HG03045 (cell line): ENCODE data around the gene GTPBP6.
"Not testable (repeated sequence)": the region's sequence is repeated elsewhere in the genome, so short reads cannot be mapped to it uniquely, and the experiment has no call there.

Experiments
- ATAC-seq: cut with Tn5 transposase; IDR thresholded peaks from one replicate; pipeline ENCODE4 v1.9.1; 2021; ENCODE audit warnings: mild to moderate bottlenecking, moderate library complexity; ENCODE audit not compliant: unreplicated experiment

GTPBP6 gene

DNA sequence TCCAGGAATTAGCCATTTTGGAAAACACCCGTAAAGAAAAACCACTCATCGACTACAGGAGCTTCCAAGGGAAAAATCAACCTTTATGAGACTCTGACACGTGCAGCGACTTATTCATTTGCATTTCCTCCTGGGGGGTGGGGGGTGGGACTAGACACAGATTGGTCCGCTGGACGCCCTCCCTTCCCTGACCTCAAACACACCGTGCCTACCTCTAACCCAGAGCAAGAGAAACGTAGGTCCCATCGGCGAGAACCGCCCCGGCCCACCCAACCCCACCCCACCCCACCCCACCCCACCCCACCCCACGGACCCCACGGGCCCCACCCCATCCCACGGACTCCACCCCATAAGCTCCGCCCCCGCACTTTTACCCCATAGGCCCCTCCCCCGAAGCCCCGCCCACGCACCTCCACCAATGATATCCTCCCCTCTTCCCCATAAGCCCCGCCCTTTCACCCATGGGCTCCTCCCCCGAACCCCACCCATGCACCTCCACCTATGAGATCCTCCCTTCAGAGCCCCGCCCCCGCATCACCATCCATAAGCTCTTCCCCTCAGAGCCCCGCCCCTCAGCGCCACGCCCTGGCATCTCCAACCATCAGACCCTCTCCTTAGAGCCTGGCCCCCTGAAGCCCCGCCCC lies 1.1 kb downstream of the GTPBP6 start:
- ATAC-seq: no peak

DNA sequence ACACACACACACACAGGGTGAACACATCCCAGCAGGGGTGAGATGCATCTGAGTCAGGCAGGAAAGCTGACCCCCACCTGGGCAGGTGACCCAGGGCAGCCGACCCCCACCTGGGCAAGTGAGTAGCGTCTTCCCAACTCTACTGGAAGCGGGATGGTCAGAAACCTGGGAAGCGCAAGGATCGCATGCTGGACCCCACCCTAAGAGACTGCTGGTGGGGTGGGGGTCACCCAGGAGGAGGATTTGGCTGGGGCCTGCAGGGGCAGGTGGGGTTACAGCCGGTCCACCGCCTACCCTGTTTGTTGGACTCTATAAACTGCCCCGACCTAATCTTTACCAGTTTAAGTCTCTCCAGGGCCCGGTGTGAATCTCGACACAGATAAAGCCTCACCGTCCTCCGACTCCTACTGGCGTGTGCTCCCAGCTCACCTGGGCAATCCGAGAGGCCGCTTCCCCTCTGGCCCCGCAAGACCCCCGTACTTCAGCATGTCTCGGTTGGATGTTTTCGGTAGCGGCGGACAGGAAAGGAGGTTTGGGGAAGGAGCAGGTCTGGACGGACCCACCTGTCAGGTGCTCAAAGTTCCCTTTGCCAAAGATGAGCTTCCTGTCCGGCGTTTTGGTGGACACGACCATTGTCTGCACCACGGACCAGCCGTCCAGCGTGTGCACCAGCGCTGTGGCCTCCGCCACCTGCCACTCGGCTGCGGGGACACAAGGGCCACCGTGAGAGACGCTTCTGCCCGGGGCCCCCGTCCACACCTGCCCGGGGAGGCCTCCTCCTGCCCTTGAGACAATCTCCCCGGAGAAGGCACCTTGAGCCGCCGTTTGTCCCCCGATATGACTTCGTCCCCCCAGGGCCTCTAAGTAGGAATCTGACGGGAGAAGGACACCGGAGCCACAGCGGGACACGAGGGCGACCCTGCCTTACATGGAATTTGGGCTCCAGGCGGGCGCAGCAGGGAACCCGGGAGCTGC lies 2.0 kb downstream of the GTPBP6 start:
- ATAC-seq: no peak

DNA sequence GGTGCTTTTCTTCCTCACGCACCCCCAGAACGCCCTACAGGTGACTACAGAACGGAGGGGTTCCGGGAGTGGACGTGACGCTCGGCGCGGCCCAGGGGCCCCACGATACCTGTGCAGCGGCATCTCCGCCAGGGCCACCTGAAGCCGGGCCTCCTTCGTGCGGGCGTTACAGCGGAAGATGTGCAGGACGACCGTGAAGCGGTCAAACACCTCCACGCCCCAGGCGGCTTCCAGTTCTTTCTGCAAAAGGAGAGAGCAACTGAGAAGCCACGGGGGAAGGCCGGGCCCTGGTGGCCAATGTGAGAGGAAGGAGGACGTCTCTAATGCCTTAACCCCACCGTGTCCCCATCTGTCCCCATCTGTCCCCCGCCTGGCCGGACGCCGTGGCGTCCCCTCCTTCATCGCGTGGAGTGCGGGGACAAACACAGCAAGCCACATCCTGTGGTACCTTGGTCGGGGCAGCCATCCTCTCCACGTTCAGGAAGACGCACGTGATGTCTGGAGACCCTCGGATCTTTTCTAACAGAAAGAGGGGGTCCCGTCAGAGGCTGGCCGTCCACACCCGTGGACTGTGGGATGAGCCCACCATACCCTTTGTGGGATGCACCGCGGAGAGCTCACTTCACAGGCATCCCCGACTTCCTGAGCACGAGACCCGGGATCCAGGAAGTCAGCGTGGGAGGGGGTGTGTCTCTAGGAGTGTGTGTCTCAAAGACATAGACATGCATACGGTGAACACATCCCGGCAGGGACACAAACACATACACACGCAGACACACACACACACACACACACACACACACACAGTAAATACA lies 3.6 kb downstream of the GTPBP6 start:
- ATAC-seq: no peak

DNA sequence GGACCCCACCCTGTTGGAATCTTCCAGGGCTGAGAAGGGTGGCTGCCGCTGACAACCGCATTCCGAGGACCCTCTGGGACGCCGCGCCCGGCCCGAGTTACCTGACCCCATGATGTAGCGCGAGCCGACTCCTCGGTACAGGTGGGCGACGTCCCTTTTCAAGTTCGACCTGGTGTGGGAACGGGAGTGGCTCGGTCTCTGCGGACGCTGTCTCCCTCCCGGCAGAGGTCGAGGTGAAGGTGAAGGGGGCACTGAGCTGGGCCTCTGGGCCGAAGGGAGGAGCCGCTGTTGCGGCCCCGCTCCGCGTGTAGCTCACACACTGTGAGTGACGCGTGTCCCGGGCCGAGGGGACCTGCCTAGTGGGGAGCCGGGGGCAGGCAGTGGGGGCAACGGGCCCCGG lies 4.5 kb downstream of the GTPBP6 start:
- no peak for ATAC-seq

DNA sequence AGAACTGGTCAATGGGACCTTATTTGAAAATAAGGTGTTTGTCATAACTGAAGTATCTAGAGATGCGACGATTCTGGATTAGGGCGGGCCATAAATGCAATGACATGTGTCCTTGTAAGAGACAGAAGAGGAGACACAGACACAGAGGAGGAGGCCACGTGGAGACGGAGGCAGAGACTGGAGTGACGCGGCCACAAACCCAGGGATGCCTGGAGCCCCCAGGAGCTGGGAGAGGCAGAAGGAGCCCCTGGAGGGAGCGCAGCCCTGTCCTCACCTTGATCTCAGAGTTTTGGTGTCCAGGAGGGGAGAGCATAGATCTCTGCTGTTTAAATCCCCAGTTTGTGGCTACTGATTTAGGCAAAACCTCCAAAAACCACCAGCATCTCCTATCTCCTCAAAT lies 5.0 kb downstream of the GTPBP6 start:
- no peak for ATAC-seq

DNA sequence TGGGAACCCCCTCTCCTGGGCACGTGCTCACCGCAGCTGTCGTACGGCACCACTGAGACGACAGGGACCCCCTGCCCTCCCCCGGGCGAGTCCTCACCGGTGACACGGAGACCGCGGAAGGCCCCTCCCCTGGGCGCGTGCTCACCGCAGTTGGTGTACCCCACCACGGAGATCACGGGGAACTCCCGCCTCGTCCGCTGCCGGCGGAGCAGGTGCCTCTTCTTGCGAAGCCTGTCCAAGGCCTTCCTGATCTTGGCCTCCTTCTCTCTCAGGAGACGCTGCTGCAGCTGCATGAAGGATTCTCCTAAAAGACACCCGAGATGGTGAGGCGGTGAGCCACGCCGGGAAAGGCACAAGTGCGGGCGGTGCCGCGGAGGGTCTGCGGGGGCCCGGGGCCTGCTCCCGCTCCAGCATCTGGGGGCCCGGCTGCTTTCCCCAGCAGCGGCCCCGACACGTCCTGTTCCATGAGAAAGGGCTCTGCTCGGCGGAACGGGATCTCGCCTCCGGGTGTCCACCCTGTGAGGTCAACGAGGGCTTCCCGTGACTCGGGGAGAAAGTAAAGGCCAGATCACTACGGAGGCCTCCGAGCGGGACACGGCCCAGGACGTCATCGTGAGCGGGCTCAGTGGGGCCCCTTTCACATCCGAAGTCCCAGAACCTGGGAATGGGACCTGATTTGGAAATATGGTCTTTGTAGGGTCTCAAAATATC lies 5.8 kb downstream of the GTPBP6 start:
- ATAC-seq: no peak

DNA sequence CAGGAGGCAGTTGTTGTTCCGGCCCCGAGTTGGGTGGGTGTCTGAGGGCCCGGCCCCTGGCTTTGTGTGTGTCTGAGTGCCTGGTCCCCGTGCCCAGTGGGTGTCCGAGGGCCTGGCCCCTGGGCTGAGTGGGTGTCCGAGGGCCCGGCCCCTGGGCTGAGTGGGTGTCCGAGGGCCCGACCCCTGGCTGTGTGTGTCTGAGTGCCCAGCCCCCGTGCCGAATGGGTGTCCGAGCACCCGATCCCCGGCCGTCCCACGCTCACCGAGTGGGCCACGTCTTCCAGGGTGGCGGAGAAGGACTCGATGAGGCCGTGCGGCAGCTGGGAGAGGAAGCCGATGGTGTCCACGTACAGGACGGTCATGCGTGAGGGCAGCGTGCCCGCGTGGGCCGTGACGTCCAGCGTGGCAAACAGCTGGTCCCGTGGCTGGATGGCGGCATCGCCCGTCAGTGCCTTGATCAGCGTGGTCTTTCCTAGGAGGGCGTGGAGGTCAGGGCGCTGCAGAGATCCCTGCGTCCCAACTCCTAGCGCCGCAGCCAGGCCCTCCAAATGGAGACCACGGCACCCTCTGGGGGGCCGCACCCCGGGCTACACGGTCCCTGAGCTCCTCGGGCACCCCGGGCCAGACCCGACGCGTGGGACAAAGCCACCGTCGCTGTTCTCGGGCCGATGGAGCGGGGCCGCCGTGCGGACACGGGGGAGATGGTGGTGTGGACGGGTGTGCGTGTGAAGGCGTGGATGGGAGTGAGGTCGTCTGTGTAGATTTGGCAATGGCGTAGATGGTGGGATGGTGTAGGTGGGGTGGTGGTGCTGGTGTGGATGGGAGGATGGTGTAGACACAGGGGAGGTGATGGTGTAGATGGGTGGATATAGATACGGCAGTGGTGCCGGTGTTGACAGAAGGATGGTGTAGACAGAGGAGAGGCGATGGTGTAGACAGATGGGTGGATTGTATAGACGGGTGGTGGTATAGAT lies 7.2 kb downstream of the GTPBP6 start:
- ATAC-seq: no peak

DNA sequence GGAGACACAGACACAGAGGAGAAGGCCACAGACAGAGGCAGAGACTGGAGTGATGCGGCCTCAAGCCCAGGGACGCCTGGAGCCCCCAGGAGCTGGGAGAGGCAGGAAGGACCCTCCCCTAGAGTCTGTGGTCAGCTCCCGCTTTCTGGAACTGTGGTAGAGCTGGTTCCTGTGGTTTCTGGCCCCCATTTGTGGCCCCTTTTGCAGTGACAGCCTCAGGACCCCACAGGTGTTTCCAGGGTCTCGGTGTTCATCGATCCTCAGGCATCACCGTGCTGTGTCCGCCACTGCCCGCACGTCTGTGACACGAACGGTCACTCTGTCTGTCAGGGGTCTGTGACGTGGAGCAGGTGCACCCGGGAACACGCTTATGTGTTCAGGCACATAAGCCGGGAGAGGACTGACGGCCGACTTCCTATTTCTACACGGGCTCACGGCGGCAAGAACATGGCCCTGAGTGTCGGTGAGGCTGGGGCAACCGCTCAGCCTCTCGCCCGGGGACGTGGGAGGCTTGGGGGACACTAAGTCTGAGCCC lies 7.9 kb downstream of the GTPBP6 start:
- no peak for ATAC-seq

DNA sequence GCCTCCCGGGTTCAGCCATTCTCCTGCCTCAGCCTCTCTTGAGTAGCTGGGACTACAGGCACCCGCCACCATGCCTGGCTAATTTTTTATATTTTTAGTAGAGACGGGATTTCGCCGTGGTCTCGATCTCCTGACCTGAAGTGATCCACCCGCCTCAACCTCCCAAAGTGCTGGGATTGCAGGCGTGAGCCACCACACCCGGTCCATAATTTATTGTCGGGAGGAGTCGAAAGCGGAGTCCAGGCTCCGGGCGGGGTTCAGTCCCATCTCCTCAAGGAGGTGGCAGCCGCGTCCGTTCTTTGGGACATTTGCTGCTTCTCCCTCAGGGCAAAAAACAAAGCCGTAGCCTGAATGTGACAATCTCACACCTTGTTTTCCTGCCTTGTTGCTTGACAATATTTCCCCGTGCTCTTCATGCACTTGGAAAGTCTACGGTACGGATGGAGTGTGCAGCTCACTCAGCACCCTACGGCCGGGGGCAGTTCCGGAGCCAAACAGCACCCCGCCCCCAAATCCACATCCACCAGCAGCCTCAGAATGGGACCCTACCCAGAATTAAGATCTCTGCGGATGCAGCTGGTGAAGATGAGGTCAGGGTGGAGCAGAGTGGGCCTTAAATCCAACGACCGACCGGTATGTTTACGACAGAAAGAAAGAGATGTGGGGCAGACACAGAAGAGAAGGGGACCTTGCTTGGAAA lies 9.6 kb downstream of the GTPBP6 start:
- ATAC-seq: no peak

DNA sequence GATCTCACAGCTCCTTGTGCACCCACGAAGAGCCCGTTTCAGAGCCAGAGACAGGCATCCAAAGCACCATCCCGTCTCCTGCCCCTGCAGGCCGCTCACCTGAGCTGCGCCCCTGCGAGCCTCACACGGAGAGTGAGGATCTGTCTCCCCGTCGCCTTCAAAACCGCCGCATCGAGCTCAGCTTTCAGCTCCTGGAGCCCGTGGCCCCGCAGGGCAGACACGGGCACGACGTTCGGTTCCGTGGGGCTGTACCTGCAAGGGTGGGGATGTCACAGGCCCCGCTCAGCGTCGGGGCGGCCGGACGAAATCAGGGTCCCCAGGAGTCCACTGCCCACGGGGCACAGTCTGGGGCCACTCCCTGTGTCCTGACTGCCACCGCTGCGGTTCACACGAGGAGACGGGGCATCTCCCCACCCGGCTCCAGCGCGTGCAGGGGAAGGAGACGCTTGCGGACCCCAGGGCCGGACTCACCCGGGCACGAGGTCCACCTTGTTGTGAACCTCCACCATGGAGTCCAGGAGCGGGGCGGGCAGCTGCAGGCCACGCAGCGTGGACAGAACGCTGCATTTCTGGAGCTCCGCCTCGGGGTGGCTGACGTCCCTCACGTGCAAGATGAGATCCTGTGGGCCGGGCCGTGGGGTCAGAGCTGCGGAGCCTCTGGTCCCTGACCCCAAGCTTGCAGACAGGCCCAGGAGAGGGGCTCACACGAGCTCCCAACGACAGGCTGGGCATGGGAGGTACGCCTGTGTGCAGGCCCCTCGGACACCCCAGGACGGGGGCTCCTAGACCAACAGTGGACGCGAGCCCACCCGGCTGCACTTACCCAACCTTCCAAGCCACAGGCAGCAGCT lies 11.1 kb downstream of the GTPBP6 start:
- ATAC-seq: no peak

DNA sequence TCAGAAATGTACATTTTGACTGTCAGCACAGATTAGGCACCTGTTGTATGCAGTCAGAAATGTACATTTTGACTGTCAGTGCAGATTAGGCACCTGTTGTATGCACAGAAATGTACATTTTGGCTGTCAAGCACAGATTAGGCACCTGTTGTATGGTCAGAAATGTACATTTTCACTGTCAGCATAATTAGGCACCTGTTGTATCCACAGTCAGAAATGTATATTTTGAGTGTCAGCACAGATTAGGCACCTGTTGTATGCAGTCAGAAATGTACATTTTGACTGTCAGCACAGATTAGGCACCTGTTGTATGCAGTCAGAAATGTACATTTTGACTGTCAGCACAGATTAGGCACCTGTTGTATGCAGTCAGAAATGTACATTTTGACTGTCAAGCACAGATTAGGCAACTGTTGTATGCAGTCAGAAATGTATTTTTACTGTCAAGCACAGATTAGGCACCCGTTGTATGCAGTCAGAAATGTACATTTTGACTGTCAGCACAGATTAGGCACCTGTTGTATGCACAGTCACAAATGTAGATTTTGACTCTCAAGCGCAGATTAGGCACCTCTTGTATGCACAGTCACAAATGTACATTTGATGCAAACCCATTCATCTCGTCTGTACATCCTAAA lies 11.9 kb downstream of the GTPBP6 start:
- ATAC-seq: not testable (repeated sequence)

DNA sequence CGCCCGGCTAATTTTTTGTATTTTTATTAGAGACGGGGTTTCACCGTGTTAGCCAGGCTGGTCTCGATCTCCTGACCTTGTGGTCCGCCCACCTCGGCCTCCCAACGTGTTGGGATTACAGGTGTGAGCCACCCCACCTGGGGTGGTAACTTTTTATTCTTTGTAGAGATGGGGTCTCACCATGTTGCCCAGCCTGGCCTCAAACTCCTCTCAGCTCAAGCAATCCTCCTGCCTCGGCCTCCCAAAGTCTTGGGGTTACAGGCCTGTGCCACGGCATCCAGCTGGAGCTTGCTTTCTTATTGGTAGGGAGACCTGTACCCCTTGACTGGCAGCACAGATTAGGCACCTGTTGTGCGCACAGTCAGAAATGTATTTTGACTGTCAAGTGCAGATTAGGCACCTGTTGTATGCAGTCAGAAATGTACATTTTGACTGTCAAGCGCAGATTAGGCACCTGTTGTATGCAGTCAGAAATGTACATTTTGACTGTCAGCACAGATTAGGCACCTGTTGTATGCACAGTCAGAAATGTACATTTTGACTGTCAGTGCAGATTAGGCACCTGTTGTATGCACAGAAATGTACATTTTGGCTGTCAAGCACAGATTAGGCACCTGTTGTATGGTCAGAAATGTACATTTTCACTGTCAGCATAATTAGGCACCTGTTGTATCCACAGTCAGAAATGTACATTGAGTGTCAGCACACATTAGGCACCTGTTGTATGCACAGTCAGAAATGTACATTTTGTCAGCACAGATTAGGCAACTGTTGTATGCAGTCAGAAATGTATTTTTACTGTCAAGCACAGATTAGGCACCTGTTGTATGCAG lies 12.6 kb downstream of the GTPBP6 start:
- ATAC-seq: not testable (repeated sequence)

DNA sequence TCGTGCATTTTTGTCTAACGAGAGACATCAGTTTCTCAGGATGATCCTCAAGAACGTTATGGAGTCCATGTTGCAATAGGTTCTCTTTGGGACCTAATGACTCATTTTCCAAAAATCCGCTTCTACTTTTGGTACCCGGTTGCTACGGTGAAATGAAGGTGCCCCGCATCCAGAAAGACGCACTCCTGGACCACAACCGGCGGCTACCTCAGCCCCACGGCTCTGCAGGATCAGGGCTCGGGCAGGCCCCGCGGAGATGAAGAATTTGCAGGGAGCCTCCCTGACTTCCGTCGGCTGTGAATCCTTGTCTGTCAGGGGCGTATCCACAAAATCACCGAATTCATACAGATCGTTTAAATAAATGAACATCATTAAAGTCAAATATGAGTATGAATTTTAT lies 15.6 kb downstream of the GTPBP6 start:
- no peak for ATAC-seq

DNA sequence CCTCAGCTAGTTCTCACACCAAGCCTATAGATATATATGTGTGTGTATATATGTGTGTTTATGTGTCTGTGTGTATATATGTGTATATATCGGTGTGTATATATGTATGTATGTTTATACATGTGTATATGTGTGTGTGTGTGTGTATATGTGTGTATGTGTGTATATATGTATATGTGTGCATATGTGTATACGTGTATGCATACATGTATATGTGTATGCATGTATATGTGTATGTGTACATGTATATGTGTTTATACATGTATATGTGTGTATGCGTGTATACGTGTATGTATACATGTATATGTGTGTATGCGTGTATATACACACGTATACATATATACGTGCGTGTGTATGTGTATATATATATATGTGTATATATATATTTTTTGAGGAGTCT lies 18.3 kb downstream of the GTPBP6 start:
- no peak for ATAC-seq

DNA sequence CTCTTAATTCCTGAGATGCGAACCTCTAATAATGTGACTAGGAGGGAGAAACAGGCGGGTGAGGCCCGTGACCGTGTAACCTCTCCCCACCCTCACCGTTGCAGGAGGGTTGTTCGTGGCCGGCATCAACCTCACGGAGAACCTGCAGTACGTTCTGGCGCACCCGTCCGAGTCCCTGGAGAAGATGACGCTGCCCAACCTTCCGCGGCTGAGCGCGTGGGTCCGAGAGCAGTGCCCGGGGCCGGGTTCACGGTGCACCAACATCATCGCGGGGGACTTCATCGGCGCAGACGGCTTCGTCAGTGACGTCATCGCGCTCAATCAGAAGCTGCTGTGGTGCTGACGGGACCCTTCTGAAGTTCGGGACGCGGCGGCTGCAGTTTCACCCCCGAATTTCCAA lies 19.6 kb downstream of the GTPBP6 start:
- ATAC-seq: no peak

DNA sequence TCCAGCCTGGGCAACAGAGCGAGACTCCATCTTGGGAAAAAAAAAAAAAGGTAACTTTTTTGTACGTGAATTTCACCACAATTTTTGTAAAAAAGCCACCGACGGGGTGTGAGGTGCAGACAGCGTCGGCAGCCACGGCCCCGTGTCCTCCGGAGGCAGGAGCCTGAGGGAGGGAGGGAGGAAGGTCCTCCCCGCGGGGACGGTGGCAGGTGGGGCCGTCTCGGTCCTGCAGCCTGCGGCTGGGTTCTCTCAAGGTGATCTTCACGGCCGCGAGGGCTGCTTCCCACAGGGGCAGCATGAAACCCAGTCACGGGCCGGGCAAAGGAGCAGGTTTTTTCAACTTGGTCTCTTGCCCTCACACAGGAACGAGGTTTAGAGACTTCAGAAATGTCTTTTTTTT lies 23.5 kb downstream of the GTPBP6 start:
- no peak for ATAC-seq
